ENCODE data around the gene LINC00632.
A peak's percentile ranks its signal among the peaks of the same experiment; 100 is the strongest.

LINC00632 gene

GRCh38 chrX:140724309-140724708 lies 14.8 kb downstream of the LINC00632 start:
- Histone ChIP-seq H3K9me3 (ENCODE audit: control insufficient read depth, insufficient read depth, low read length) (peaks cover 6% of the 10 kb centered on the region), H3K36me3 (ENCODE audit: insufficient read depth, low read length) (peaks cover 8% of the 10 kb centered on the region), H3K9ac (ENCODE audit: low read depth, low read length) (no peak overlapping the region), H3K4me1 (ENCODE audit: insufficient read depth, low read length) (no peaks in the 10 kb centered on the region)

- Histone ChIP-seq H3K36me3 (ENCODE audit: insufficient read depth, low read length) (peaks cover 8% of the 10 kb centered on the region), H3K9ac (ENCODE audit: low read depth, low read length) (no peak overlapping the region), H3K4me1 (ENCODE audit: insufficient read depth, low read length) (no peaks in the 10 kb centered on the region), H3K9me3 (ENCODE audit: control insufficient read depth, insufficient read depth, low read length) (peaks cover 6% of the 10 kb centered on the region)
These were observed 15.2 kb downstream of the LINC00632 start for GRCh38 chrX:140724736-140725135.

GRCh38 chrX:140725500-140725899 lies 15.9 kb downstream of the LINC00632 start:
- Histone ChIP-seq H3K9ac (ENCODE audit: low read depth, low read length) (no peak overlapping the region), H3K36me3 (ENCODE audit: insufficient read depth, low read length) (peaks cover 10% of the 10 kb centered on the region), H3K9me3 (ENCODE audit: control insufficient read depth, insufficient read depth, low read length) (peaks cover 6% of the 10 kb centered on the region), H3K4me1 (ENCODE audit: insufficient read depth, low read length) (no peaks in the 10 kb centered on the region)

DNA sequence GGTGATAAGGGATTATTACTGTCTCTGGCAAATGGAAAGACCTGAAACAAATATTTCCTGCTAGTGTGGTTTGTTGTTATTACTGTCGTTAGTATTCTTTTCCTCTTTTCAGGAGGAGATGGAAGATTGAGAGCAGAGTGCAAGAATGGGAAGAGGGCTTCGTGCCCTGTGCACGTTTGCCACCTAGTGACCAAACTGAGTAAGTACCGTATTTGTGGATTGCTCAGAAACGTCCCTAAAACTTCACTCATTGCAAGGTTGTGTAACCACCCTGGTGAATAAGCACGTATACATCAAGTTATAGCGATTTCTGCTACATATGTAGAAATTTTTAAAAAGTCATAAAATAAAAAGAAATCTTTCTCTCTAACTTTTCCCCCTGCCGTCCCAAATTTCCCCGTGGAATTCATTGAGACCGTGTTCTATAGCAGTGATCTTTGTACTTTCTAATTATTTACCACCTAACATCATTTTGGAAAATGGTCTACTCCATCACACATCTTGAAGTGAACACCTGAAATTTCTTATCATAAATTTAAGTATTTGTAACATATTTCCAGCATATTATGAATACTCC lies 24.3 kb downstream of the LINC00632 start:
- Histone ChIP-seq H3K36me3 (ENCODE audit: insufficient read depth, low read length) (peaks cover 3% of the 10 kb centered on the region; the same call in 1 of the 2 replicates), H3K4me1 (ENCODE audit: insufficient read depth, low read length) (no peaks in the 10 kb centered on the region), H3K9ac (ENCODE audit: low read depth, low read length) (no peak overlapping the region), H3K9me3 (ENCODE audit: control insufficient read depth, insufficient read depth, low read length) (no peaks in the 10 kb centered on the region)

DNA sequence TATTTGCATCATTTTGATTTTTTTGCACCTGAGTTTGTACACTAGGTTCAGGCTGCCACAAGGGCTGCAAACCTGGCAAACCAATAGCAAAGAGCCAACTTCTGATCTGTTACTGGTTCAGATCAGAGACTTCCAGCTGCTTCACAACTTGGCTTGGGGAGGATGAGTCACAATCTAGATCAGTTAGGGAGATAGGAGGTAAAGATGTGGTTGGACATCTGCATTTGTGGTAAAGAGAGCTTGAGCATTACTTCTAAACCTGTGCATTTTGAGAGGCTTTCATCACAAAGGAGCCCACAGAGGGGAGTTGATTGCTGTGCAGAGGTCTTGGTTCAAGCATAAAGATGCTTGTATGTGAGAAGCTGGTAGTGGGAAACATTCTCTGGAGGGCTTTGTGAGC lies 34.5 kb downstream of the LINC00632 start:
- no peaks in the 10 kb centered on the region; the same call in 1 of the 2 replicates for H3K36me3 ChIP-seq (ENCODE audit: insufficient read depth, low read length)

GRCh38 chrX:140756941-140757340 lies 47.4 kb downstream of the LINC00632 start:
- no peaks in the 10 kb centered on the region for H3K9me3 ChIP-seq (ENCODE audit: control insufficient read depth, insufficient read depth, low read length)
- H3K9ac ChIP-seq (ENCODE audit: low read depth, low read length): no peak overlapping the region
- H3K36me3 ChIP-seq (ENCODE audit: insufficient read depth, low read length): no peaks in the 10 kb centered on the region
- no peaks in the 10 kb centered on the region for H3K4me1 ChIP-seq (ENCODE audit: insufficient read depth, low read length)

More for the DNA sequence above, 34.5 kb downstream of the LINC00632 start:
- Histone ChIP-seq H3K9ac (ENCODE audit: low read depth, low read length) (no peak overlapping the region), H3K4me1 (ENCODE audit: insufficient read depth, low read length) (peaks cover 6% of the 10 kb centered on the region; the same call in 1 of the 2 replicates), H3K9me3 (ENCODE audit: control insufficient read depth, insufficient read depth, low read length) (no peaks in the 10 kb centered on the region)

DNA sequence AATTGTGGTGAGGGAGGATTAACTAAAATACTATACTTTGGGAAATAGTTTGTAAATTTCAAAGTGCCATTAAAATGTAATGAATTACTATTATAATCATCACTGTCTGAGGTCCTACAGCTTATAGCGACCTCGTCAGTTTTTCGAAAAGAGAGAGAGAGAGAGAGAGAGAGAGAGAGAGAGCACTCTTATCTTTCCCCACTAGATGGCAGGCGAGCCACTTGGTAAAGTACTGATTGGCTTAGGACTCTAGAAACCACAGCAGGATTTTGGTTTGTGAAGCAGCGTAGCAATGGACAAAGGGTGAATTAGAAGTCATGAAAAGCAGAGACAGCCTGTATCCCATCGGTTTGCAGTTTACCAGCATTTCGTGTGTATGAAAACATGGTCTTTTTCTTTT lies 52.5 kb downstream of the LINC00632 start:
- no peaks in the 10 kb centered on the region for H3K9me3 ChIP-seq (ENCODE audit: control insufficient read depth, insufficient read depth, low read length)
- H3K36me3 ChIP-seq (ENCODE audit: insufficient read depth, low read length): no peaks in the 10 kb centered on the region
- no peak overlapping the region for H3K9ac ChIP-seq (ENCODE audit: low read depth, low read length)
- H3K4me1 ChIP-seq (ENCODE audit: insufficient read depth, low read length): 0 out of 2 replicates have a peak, but pooled peaks cover 4% of the 10 kb centered on the region

- Histone ChIP-seq H3K4me1 (ENCODE audit: insufficient read depth, low read length) (peaks cover 13% of the 10 kb centered on the region; the same call in 1 of the 2 replicates), H3K9me3 (ENCODE audit: control insufficient read depth, insufficient read depth, low read length) (no peaks in the 10 kb centered on the region), H3K36me3 (ENCODE audit: insufficient read depth, low read length) (no peaks in the 10 kb centered on the region), H3K9ac (ENCODE audit: low read depth, low read length) (peak overlapping the region; percentile 85)
These were observed 54.9 kb downstream of the LINC00632 start for GRCh38 chrX:140764401-140764919.

DNA sequence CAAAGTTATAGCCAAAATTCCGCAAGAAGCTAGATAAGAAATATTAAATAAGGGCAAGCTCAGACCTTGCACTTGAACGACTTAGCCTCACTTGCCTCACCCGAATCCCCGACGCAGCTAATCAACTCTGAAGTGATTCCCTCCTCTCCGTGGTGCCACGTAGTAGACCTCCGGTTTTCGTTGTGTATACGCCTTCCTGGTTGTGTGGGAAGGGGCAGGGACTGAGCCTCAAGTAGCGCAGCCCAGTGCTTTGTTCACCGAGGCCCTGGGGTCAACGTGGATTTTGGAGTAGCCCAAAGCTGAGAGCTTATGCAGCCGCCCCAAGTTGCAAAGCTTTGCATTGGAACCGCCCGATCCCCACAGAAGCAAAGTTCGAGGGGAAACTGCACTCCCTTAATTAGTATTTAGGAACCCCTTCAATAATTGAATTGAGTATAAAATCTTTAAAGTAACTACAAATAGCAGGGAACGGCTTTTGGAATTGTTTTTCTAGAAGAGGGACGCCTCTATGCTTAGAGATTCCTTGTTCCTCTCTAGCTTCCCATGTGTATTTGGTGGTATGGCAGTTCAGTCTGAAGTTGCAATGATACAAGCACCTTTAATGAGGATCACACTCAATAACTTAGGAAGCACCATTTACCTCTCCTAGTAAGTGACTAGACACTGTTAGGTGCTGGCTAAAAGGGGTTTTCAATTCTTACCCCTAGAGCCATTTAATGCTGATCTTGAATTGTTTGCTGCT lies 55.7 kb downstream of the LINC00632 start:
- Histone ChIP-seq H3K36me3 (ENCODE audit: insufficient read depth, low read length) (no peaks in the 10 kb centered on the region), H3K4me1 (ENCODE audit: insufficient read depth, low read length) (peaks cover 13% of the 10 kb centered on the region; the same call in 1 of the 2 replicates), H3K9me3 (ENCODE audit: control insufficient read depth, insufficient read depth, low read length) (no peaks in the 10 kb centered on the region), H3K9ac (ENCODE audit: low read depth, low read length) (peak overlapping the region; percentile 85)

GRCh38 chrX:140766024-140766611 lies 56.6 kb downstream of the LINC00632 start:
- Histone ChIP-seq H3K4me1 (ENCODE audit: insufficient read depth, low read length) (peaks cover 13% of the 10 kb centered on the region; the same call in 1 of the 2 replicates), H3K9ac (ENCODE audit: low read depth, low read length) (peak overlapping the region; percentile 85; the same call in 1 of the 2 replicates), H3K9me3 (ENCODE audit: control insufficient read depth, insufficient read depth, low read length) (no peaks in the 10 kb centered on the region)

DNA sequence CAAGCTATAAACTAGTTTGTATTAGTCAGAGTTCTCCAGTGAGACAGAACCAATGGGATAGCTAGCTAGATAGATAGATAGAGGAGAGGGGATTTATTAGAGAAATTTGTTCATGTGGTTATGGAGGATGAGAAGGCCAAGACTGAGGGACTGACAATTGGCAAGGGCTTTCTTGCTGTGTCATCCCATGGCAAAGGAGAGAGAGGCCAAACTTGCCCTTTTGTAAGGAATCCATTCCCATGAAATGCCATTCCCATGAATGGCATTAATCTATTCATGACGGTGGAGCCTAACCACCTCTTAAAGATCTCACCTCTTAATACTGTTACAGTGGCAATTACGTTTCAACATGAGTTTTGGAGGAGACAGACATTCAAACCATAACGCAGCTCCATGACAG lies 58.1 kb downstream of the LINC00632 start:
- Histone ChIP-seq H3K4me1 (ENCODE audit: insufficient read depth, low read length) (peaks cover 13% of the 10 kb centered on the region; the same call in 1 of the 2 replicates), H3K9ac (ENCODE audit: low read depth, low read length) (no peak overlapping the region), H3K36me3 (ENCODE audit: insufficient read depth, low read length) (peaks cover 3% of the 10 kb centered on the region; the same call in 1 of the 2 replicates), H3K9me3 (ENCODE audit: control insufficient read depth, insufficient read depth, low read length) (no peaks in the 10 kb centered on the region)

More at GRCh38 chrX:140766024-140766611, 56.6 kb downstream of the LINC00632 start:
- no peaks in the 10 kb centered on the region for H3K36me3 ChIP-seq (ENCODE audit: insufficient read depth, low read length)

DNA sequence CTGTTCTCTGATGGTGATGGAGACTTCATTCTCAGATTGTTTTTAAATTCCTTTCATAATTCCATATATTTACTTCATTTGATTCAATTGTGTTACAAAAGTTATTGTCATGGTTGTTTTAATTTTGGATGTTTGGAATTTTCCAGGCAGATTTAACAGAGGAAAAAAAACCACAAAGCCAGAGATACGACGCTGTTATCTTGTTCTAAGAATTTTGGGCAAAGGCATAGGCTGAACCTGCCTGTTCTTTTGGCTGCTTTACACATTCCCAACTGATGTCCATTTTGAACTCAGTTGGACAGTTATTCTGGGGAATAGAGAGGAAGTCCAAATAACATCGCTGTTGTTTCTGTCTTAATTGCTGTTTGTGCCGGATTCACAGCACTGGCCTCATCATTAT lies 65.7 kb downstream of the LINC00632 start:
- H3K36me3 ChIP-seq (ENCODE audit: insufficient read depth, low read length): peaks cover 11% of the 10 kb centered on the region

GRCh38 chrX:140776320-140776719 lies 66.8 kb downstream of the LINC00632 start:
- no peaks in the 10 kb centered on the region for H3K9me3 ChIP-seq (ENCODE audit: control insufficient read depth, insufficient read depth, low read length)
- peaks cover 11% of the 10 kb centered on the region for H3K36me3 ChIP-seq (ENCODE audit: insufficient read depth, low read length)
- H3K4me1 ChIP-seq (ENCODE audit: insufficient read depth, low read length): no peaks in the 10 kb centered on the region
- no peak overlapping the region for H3K9ac ChIP-seq (ENCODE audit: low read depth, low read length)

More for the DNA sequence above, 65.7 kb downstream of the LINC00632 start:
- Histone ChIP-seq H3K9ac (ENCODE audit: low read depth, low read length) (no peak overlapping the region), H3K4me1 (ENCODE audit: insufficient read depth, low read length) (no peaks in the 10 kb centered on the region), H3K9me3 (ENCODE audit: control insufficient read depth, insufficient read depth, low read length) (no peaks in the 10 kb centered on the region)

GRCh38 chrX:140794642-140795041 lies 85.1 kb downstream of the LINC00632 start:
- Histone ChIP-seq H3K36me3 (ENCODE audit: insufficient read depth, low read length) (no peaks in the 10 kb centered on the region), H3K9me3 (ENCODE audit: control insufficient read depth, insufficient read depth, low read length) (0 out of 2 replicates have a peak, but pooled peaks cover 4% of the 10 kb centered on the region), H3K4me1 (ENCODE audit: insufficient read depth, low read length) (no peaks in the 10 kb centered on the region), H3K9ac (ENCODE audit: low read depth, low read length) (no peak overlapping the region)

All from ES-I3 (cell line).